ENCODE measurements around the gene SMCO3. TPM values are rescaled to one million over a fixed set of nuclear protein-coding genes. Genes with fewer than 3 reads are reported as not detected.
A peak's percentile ranks its signal among the peaks of the same experiment; 100 is the strongest.

SMCO3 gene
- total and polyA plus RNA-seq, 10 donors = 0.32 to 1.6 (median 0.87) TPM

GRCh38 chr12:14843425-14843887 lies 29.5 kb upstream of the SMCO3 start, which contains the start of gene ART4:
Gene ART4 (minus strand): TSS chr12:14843526. CDS start chr12:14843113, 413 bp downstream.
- H3K9me3 ChIP-seq = peaks cover 0 to 4% (median 0%) of the 10 kb centered on the region in 8 donors
- 38 to 88% (median 70%) methylated on average over 7 to 10 of the region's 10 CpGs for WGBS, 5 donors
- peak; percentile 84 for DNase-seq
- H3K27me3 ChIP-seq (replicated peaks in 1 of 7) = no peaks in the 10 kb centered on the region
- H3K27ac ChIP-seq = peak within 1 kb of the TSS; percentile 65 to 85 (median 80)
- TF ChIP-seq POLR2A (IDR thresholded peaks at IDR 0.05) = peak in 1 of 3 donors; percentile 70
- peak; percentile 63 to 87 (median 84) for TF ChIP-seq POLR2AphosphoS5 (IDR thresholded peaks at IDR 0.05)
- no peak for TF ChIP-seq CTCF (IDR thresholded peaks at IDR 0.05 in 8 of 11, conservative IDR thresholded peaks at IDR 0.05 in 3 of 11)
- peak within 1 kb of the TSS in 6 of 8 donors; percentile 16 to 63 (median 29) for H3K4me3 ChIP-seq
- peaks cover 0 to 7% (median 0%) of the 10 kb centered on the region in 6 donors for H3K36me3 ChIP-seq
- peaks cover 11 to 59% (median 22%) of the 10 kb centered on the region in 6 donors for H3K4me1 ChIP-seq
- intact Hi-C loops (cut with DNase I; ENCODE audit: low total_unique reads) = no loop called here

- H3K4me3 ChIP-seq = peak overlapping the region in 6 of 8 donors; percentile 16 to 63 (median 29)
- intact Hi-C loops (cut with DNase I; ENCODE audit: low total_unique reads) = no loop called here
These were observed 28.3 kb upstream of the SMCO3 start for GRCh38 chr12:14842315-14842714.

GRCh38 chr12:14841761-14842160 lies 27.8 kb upstream of the SMCO3 start:
- TF ChIP-seq POLR2A (IDR thresholded peaks at IDR 0.05) (peak in 2 of 3 donors; percentile 3 to 69), POLR2AphosphoS5 (IDR thresholded peaks at IDR 0.05) (peak in 2 of 3 donors; percentile 16 to 91), CTCF (IDR thresholded peaks at IDR 0.05 in 8 of 11, conservative IDR thresholded peaks at IDR 0.05 in 3 of 11) (no peak)
- peak overlapping the region in 6 of 8 donors; percentile 16 to 63 (median 29) for H3K4me3 ChIP-seq
- peak overlapping the region; percentile 65 to 85 (median 80) for H3K27ac ChIP-seq
- peaks cover 11 to 53% (median 21%) of the 10 kb centered on the region in 6 donors for H3K4me1 ChIP-seq
- no peaks in the 10 kb centered on the region for H3K27me3 ChIP-seq (replicated peaks in 1 of 7)
- intact Hi-C loops (cut with DNase I; ENCODE audit: low total_unique reads) = no loop called here
- H3K9me3 ChIP-seq = peaks cover 0 to 4% (median 0%) of the 10 kb centered on the region in 8 donors
- H3K36me3 ChIP-seq = peaks cover 0 to 7% (median 0%) of the 10 kb centered on the region in 6 donors
- WGBS, 5 donors = 43 to 69% (median 63%) methylated on average over 3 of the region's 3 CpGs
- DNase-seq = no peak

More at GRCh38 chr12:14842315-14842714, 28.3 kb upstream of the SMCO3 start:
- H3K36me3 ChIP-seq = peaks cover 0 to 7% (median 0%) of the 10 kb centered on the region in 6 donors
- 55 to 86% (median 71%) methylated on average over 3 of the region's 3 CpGs for WGBS, 5 donors
- peaks cover 0 to 4% (median 0%) of the 10 kb centered on the region in 8 donors for H3K9me3 ChIP-seq
- DNase-seq = no peak
- no peaks in the 10 kb centered on the region for H3K27me3 ChIP-seq (replicated peaks in 1 of 7)
- TF ChIP-seq CTCF (IDR thresholded peaks at IDR 0.05 in 8 of 11, conservative IDR thresholded peaks at IDR 0.05 in 3 of 11) (no peak), POLR2AphosphoS5 (IDR thresholded peaks at IDR 0.05) (no peak)
- peaks cover 11 to 58% (median 22%) of the 10 kb centered on the region in 6 donors for H3K4me1 ChIP-seq
- peak overlapping the region; percentile 65 to 85 (median 80) for H3K27ac ChIP-seq

GRCh38 chr12:14840616-14841015 lies 26.6 kb upstream of the SMCO3 start:
- 83 to 91% (median 88%) methylated on average over 4 of the region's 4 CpGs for WGBS, 5 donors
- Histone ChIP-seq H3K27me3 (replicated peaks in 1 of 7) (no peaks in the 10 kb centered on the region), H3K4me3 (peak overlapping the region in 3 of 8 donors; percentile 33 to 63 (median 42)), H3K36me3 (peaks cover 0 to 7% (median 0%) of the 10 kb centered on the region in 6 donors), H3K27ac (peak overlapping the region in 7 of 8 donors; percentile 73 to 85 (median 81)), H3K9me3 (peaks cover 0 to 4% (median 0%) of the 10 kb centered on the region in 8 donors), H3K4me1 (peaks cover 7 to 47% (median 12%) of the 10 kb centered on the region in 6 donors)
- no peak for TF ChIP-seq CTCF (IDR thresholded peaks at IDR 0.05 in 8 of 11, conservative IDR thresholded peaks at IDR 0.05 in 3 of 11)
- TF ChIP-seq POLR2AphosphoS5 (IDR thresholded peaks at IDR 0.05) = no peak
- no peak for TF ChIP-seq POLR2A (IDR thresholded peaks at IDR 0.05)
- no peak for DNase-seq
- intact Hi-C loops (cut with DNase I; ENCODE audit: low total_unique reads) = no loop called here
